Peyer's patch (tissue), 4 donors: ENCODE data around the gene HMGA1. TPM values are rescaled to one million over a fixed set of nuclear protein-coding genes. Genes with fewer than 3 reads are reported as not detected.

Experiments
- DNase-seq, 3 donors: peaks; one replicate each; pipeline ENCODE4 v3.0.0-alpha.2; 2017 to 2019
- H3K27ac ChIP-seq, 4 donors: fragments of 200-600 bp; sonication (generic); one replicate each; pipeline ENCODE4 v1.5.1; 2016 to 2019
- H3K27me3 ChIP-seq, 2 donors: fragments of 200-600 bp; sonication (generic); one replicate each; pipeline ENCODE4 v1.5.1; 2019
- H3K36me3 ChIP-seq, 3 donors: fragments of 200-600 bp; sonication (generic); one replicate each; pipeline ENCODE4 v1.5.1; 2016 to 2019
- H3K4me1 ChIP-seq, 4 donors: fragments of 200-600 bp; sonication (generic); one replicate each; pipeline ENCODE4 v1.5.1; 2016 to 2019
- H3K4me3 ChIP-seq, 4 donors: fragments of 200-600 bp; sonication (generic); 1 replicate in 3 of 4; 2 replicates in 1 of 4; pipeline ENCODE4 v1.5.1; 2016 to 2019; ENCODE audit warnings: mild to moderate bottlenecking in 1 of 4
- H3K9me3 ChIP-seq, 4 donors: fragments of 200-600 bp; sonication (generic); one replicate each; pipeline ENCODE4 v1.5.1; 2016 to 2019; ENCODE audit warnings: mild to moderate bottlenecking in 1 of 4
- POLR2A ChIP-seq, 2 donors: fragments of 450-650 bp; IDR thresholded peaks; one replicate each; pipeline ENCODE4 v1.5.1; 2017; ENCODE audit warnings: antibody characterized with exemption in 2 of 2, mild to moderate bottlenecking in 2 of 2, moderate library complexity in 2 of 2
- total RNA-seq, 4 donors: library from RNA; depleted of rRNA; stranded (reverse); fragments of >200 nt; gene quantifications; one replicate each; pipeline ENCODE4 v1.1.0, GENCODE V29; 2016
- TF ChIP-seq, protein P1 (sequence below), 6 experiments: fragments of 450-650 bp in 4 of 6; fragments of 200-600 bp in 2 of 6; sonication (generic) in 1 of 6; IDR thresholded peaks; one replicate each; pipeline ENCODE4 v1.5.1; 2017 to 2019; ENCODE audit warnings: antibody characterized with exemption in 6 of 6, mild to moderate bottlenecking in 3 of 6, moderate library complexity in 1 of 6

Gene HMGA1
- total RNA-seq, 4 donors from 2014 or later: 71.3 to 102 (median 90.7) TPM

DNA sequence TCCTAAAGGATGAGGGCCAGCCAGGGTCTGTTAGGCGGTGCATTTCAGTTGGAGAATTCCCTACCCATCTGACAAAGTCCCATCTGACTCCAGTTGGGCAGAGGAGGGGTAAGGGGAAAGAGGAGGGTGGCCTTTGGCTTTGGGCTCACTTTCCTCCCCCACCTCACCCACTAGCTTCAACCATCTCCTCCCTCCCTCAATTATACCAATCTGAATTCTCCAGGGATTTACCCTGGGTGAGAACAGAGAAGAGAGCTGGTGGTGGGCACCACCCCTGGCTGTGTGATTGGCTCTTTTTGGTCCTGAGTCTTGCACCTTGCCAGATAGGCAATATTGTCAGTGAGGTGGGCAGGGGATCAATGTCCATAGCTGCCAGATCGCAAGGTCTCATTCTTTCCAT is 3.2 kb downstream of the HMGA1 start:
- H3K4me3 ChIP-seq: no peak overlapping the region
- H3K9me3 ChIP-seq: no peaks in the 10 kb centered on the region
- TF ChIP-seq, protein P1, sequence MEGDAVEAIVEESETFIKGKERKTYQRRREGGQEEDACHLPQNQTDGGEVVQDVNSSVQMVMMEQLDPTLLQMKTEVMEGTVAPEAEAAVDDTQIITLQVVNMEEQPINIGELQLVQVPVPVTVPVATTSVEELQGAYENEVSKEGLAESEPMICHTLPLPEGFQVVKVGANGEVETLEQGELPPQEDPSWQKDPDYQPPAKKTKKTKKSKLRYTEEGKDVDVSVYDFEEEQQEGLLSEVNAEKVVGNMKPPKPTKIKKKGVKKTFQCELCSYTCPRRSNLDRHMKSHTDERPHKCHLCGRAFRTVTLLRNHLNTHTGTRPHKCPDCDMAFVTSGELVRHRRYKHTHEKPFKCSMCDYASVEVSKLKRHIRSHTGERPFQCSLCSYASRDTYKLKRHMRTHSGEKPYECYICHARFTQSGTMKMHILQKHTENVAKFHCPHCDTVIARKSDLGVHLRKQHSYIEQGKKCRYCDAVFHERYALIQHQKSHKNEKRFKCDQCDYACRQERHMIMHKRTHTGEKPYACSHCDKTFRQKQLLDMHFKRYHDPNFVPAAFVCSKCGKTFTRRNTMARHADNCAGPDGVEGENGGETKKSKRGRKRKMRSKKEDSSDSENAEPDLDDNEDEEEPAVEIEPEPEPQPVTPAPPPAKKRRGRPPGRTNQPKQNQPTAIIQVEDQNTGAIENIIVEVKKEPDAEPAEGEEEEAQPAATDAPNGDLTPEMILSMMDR (IDR thresholded peaks at IDR 0.05): no peak
- no peak for TF ChIP-seq POLR2A (IDR thresholded peaks at IDR 0.05)
- DNase-seq: peak in 1 of 3 donors; percentile 1
- peaks cover 0 to 21% (median 0%) of the 10 kb centered on the region in 3 donors for H3K36me3 ChIP-seq
- H3K4me1 ChIP-seq: peaks cover 0 to 48% (median 7%) of the 10 kb centered on the region in 4 donors
- H3K27me3 ChIP-seq: no peaks in the 10 kb centered on the region
- peak overlapping the region; percentile 2 to 25 (median 6) for H3K27ac ChIP-seq

DNA sequence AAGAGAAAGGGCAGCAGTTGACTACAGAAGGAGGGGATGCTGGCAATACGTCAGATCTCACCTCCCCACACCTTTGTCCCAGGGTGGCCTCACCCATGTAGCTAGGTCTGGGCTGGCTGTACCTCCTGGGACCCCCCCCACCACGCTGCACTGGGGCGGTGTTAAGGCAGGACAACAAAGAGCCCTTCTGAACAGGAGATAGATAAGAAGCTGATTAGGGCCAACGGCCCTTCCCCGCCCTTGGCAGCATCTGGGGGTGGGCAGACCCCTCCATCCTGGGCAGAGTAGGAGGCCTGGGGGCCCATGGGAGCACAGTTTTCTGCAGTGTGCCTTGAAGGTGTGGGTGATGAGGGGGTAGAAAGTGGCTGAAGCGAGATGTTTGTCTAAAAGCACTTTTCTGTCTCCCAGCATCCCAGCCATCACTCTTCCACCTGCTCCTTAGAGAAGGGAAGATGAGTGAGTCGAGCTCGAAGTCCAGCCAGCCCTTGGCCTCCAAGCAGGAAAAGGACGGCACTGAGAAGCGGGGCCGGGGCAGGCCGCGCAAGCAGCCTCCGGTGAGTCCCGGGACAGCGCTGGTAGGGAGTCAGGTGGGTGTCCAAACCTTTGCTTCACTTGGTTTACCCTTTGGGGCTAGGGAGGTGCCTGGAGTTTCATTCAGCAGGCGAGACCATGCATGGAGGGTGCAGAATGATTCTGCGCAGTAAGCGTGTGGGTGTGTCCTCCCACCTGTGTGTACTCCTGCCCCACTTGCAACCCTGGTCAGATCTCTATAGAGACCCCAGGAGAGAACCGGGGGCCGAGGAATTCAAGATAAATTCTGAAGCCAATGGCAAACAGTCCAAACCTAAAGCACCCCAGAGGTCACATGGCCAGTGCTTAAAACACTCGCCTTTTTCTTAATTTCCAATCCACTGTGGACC is 3.9 kb downstream of the HMGA1 start:
- DNase-seq: peak in 2 of 3 donors; percentile 66 to 69

DNA sequence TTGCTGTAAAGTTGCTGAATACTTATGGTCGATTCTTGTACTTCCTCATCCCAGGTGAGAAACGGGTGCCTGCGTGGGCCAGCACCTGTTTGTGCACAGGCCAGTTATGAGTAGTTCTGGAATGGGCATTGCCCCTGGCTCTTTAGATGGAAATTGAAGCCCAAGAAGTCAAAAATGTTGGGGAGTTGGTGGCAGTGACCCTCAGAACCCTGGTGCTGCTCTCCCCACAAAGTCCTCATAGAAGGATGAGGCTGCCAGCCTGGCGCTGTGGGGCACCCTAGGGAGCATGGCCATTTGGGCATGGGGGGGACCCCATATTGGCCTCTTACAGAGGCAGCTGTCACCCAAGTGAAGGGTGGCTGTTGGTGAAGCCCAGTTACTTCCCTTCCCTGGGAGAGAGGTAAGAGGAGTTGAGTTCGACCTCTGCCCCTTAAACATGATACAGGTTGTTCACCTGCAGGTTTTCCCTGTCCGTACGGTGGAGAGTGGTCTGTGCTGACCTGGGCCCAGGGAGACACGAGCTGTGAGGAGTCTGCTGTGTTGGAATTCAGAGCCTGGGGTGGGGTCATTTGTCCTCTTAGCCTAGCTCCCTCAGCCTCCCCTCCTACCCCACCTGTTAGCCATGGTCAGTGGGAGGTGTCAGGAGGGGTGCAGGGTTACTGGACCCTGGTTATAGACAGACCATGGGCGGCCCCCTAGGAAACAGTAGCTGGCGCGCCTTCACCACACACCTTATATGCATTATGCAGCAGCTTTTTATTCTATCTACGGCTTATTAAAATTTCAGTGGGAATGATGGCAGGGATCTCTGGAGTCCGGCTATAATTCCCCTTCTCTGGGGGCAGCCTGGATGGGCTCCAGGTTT is 4.9 kb downstream of the HMGA1 start:
- Histone ChIP-seq H3K36me3 (peaks cover 0 to 21% (median 0%) of the 10 kb centered on the region in 3 donors), H3K4me3 (no peak overlapping the region), H3K4me1 (peaks cover 0 to 40% (median 7%) of the 10 kb centered on the region in 4 donors), H3K27ac (no peak overlapping the region), H3K9me3 (no peaks in the 10 kb centered on the region), H3K27me3 (no peaks in the 10 kb centered on the region)
- no peak for TF ChIP-seq POLR2A (IDR thresholded peaks at IDR 0.05)
- TF ChIP-seq, protein P1 (IDR thresholded peaks at IDR 0.05): no peak
- DNase-seq: peak in 1 of 3 donors; percentile 41

More for the DNA sequence above, 3.9 kb downstream of the HMGA1 start:
- Histone ChIP-seq H3K9me3 (no peaks in the 10 kb centered on the region), H3K27me3 (no peaks in the 10 kb centered on the region), H3K27ac (peak overlapping the region in 3 of 4 donors; percentile 2 to 25 (median 3)), H3K4me1 (peaks cover 0 to 48% (median 7%) of the 10 kb centered on the region in 4 donors), H3K36me3 (peaks cover 0 to 21% (median 0%) of the 10 kb centered on the region in 3 donors), H3K4me3 (no peak overlapping the region)
- TF ChIP-seq, protein P1 (IDR thresholded peaks at IDR 0.05): no peak
- TF ChIP-seq POLR2A (IDR thresholded peaks at IDR 0.05): no peak

DNA sequence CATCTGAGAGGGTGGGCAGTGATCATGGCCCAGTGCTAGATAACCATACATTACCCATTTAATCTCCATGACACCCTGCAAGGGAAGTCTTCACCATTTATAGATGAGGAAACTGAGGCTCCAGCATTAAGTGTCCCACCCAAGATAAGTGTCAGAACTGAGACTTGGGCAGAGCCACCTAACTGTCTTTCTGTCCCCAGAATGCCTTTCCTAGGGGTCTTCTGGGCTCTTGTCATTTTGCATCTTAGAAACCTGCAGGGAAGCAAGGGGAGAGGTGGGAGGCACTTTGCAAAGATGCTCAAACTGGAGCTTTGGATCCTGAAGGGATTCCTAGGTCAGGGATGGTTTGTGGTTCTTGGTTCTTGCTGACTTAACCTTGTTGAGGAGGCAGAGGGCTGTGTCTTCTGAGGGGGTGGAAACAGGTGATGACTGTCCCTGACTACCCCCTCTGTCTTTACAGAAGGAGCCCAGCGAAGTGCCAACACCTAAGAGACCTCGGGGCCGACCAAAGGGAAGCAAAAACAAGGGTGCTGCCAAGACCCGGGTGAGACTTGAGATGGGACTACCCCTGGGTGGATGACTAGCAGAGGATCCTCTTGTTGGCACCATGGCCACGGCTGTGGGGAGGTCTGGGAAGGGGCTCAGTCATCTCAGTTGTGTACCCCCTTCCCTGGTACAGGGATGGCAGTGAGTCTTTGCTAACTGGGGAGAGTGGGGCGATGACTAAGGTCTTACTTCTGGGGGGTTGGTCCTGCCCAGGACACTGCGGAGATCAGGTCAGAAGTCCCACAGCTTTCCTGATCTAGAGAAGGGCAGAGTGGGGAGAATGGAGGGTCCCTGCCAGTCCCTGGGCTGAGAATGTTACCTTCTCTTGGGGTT is 5.8 kb downstream of the HMGA1 start:
- peak in 1 of 3 donors; percentile 40 for DNase-seq
- peak overlapping the region in 1 of 4 donors; percentile 5 for H3K27ac ChIP-seq
- H3K9me3 ChIP-seq: no peaks in the 10 kb centered on the region
- no peak for TF ChIP-seq POLR2A (IDR thresholded peaks at IDR 0.05)
- TF ChIP-seq, protein P1 (IDR thresholded peaks at IDR 0.05): no peak
- H3K36me3 ChIP-seq: peaks cover 0 to 21% (median 0%) of the 10 kb centered on the region in 3 donors
- no peaks in the 10 kb centered on the region for H3K27me3 ChIP-seq
- H3K4me1 ChIP-seq: peaks cover 0 to 43% (median 10%) of the 10 kb centered on the region in 4 donors
- no peak overlapping the region for H3K4me3 ChIP-seq
